Liver (tissue), 9 donors: ENCODE results near the gene KLF3. TPM values are rescaled to one million over a fixed set of nuclear protein-coding genes. Genes with fewer than 3 reads are reported as not detected.

Source experiments
- DNase-seq: peaks from one replicate; pipeline ENCODE4 v3.0.0-alpha.2; 2017; ENCODE audit warnings: low spot score
- H3K27ac ChIP-seq, 2 donors: one replicate each; pipeline ENCODE4 v1.7.0; 2013; ENCODE audit warnings: inconsistent platforms in 2 of 2, low read length in 2 of 2, control low read depth in 1 of 2, low read depth in 1 of 2, mild to moderate bottlenecking in 1 of 2
- H3K27me3 ChIP-seq, 4 donors: one replicate each; pipeline versions ENCODE4 v1.6.1 to v1.7.0; 2013; ENCODE audit warnings: low read length in 3 of 4, inconsistent platforms in 1 of 4, mild to moderate bottlenecking in 1 of 4, moderate library complexity in 1 of 4; ENCODE audit not compliant: control insufficient read depth in 4 of 4, insufficient read depth in 4 of 4
- H3K36me3 ChIP-seq, 4 donors: one replicate each; pipeline versions ENCODE4 v1.6.1 to v1.7.0; 2013; ENCODE audit warnings: low read length in 3 of 4, mild to moderate bottlenecking in 3 of 4, low read depth in 1 of 4, moderate library complexity in 1 of 4; ENCODE audit not compliant: control insufficient read depth in 4 of 4, insufficient read depth in 3 of 4
- H3K4me1 ChIP-seq, 4 donors: one replicate each; pipeline versions ENCODE4 v1.6.1 to v1.7.0; 2013; ENCODE audit warnings: low read length in 3 of 4, mild to moderate bottlenecking in 3 of 4, moderate library complexity in 1 of 4; ENCODE audit not compliant: control insufficient read depth in 4 of 4, insufficient read depth in 4 of 4
- H3K4me3 ChIP-seq, 3 donors: one replicate each; pipeline versions ENCODE4 v1.6.1 to v1.7.0; 2013; ENCODE audit warnings: low read length in 3 of 3, control low read depth in 1 of 3, low read depth in 1 of 3, mild to moderate bottlenecking in 1 of 3
- H3K9ac ChIP-seq, 2 donors: one replicate each; pipeline ENCODE4 v1.7.0; 2013; ENCODE audit warnings: low read length in 2 of 2, mild to moderate bottlenecking in 2 of 2, moderate library complexity in 2 of 2, control low read depth in 1 of 2, low read depth in 1 of 2
- H3K9me3 ChIP-seq, 4 donors: one replicate each; pipeline versions ENCODE4 v1.6.1 to v1.7.0; 2013; ENCODE audit warnings: low read length in 3 of 4; ENCODE audit not compliant: control insufficient read depth in 4 of 4
- EGR1 ChIP-seq, 2 donors: IDR thresholded peaks; 2 replicates each; pipeline ENCODE4 v1.6.1; 2016 to 2018; ENCODE audit warnings: antibody characterized with exemption in 2 of 2, low read depth in 2 of 2
- FOXA1 ChIP-seq: IDR thresholded peaks from 2 replicates; pipeline ENCODE4 v1.6.1; 2016; ENCODE audit warnings: antibody characterized with exemption
- FOXA2 ChIP-seq: IDR thresholded peaks from 2 replicates; pipeline ENCODE4 v1.6.1; 2016; ENCODE audit warnings: antibody characterized with exemption
- GABPA ChIP-seq, 2 donors: IDR thresholded peaks in 1 of 2; conservative IDR thresholded peaks in 1 of 2; 2 replicates each; pipeline ENCODE4 v1.6.1; 2016; ENCODE audit warnings: antibody characterized with exemption in 2 of 2, mild to moderate bottlenecking in 1 of 2, moderate library complexity in 1 of 2
- HNF4A ChIP-seq, 2 donors: conservative IDR thresholded peaks; 2 replicates each; pipeline ENCODE4 v1.6.1; 2016; ENCODE audit warnings: antibody characterized with exemption in 2 of 2, mild to moderate bottlenecking in 2 of 2
- HNF4G ChIP-seq: IDR thresholded peaks from 2 replicates; pipeline ENCODE4 v1.6.1; 2016; ENCODE audit warnings: antibody characterized with exemption
- JUND ChIP-seq, 2 donors: IDR thresholded peaks; 2 replicates each; pipeline ENCODE4 v1.6.1; 2016; ENCODE audit warnings: antibody characterized with exemption in 2 of 2
- MAX ChIP-seq: IDR thresholded peaks from 2 replicates; pipeline ENCODE4 v1.6.1; 2016; ENCODE audit warnings: antibody characterized with exemption
- NR2F2 ChIP-seq: IDR thresholded peaks from 2 replicates; pipeline ENCODE4 v1.6.1; 2016; ENCODE audit warnings: antibody characterized with exemption
- RAD21 ChIP-seq, 2 donors: IDR thresholded peaks; 2 replicates each; pipeline ENCODE4 v1.6.1; 2016; ENCODE audit warnings: antibody characterized with exemption in 2 of 2, mild to moderate bottlenecking in 2 of 2
- RXRA ChIP-seq, 2 donors: IDR thresholded peaks; 2 replicates each; pipeline ENCODE4 v1.6.1; 2017 to 2018; ENCODE audit warnings: antibody characterized with exemption in 2 of 2, mild to moderate bottlenecking in 1 of 2
- SP1 ChIP-seq: IDR thresholded peaks from 2 replicates; pipeline ENCODE4 v1.6.1; 2018; ENCODE audit warnings: antibody characterized with exemption, mild to moderate bottlenecking
- TAF1 ChIP-seq: conservative IDR thresholded peaks from 2 replicates; pipeline ENCODE4 v1.6.1; 2016; ENCODE audit warnings: antibody characterized with exemption, mild to moderate bottlenecking
- YY1 ChIP-seq: IDR thresholded peaks from 2 replicates; pipeline ENCODE4 v1.6.1; 2016; ENCODE audit warnings: antibody characterized with exemption, mild to moderate bottlenecking
- ZBTB33 ChIP-seq: IDR thresholded peaks from 2 replicates; pipeline ENCODE4 v1.6.1; 2016; ENCODE audit warnings: antibody characterized with exemption
- WGBS: extraction: QIAGEN DNeasy Blood & Tissue Kit; methylation state at CpG from one replicate; pipeline ENCODE4 v1.1.7; 2013; 5-methylcytosine and 5-hydroxymethylcytosine counted together
- polyA plus RNA-seq, 2 donors: library from polyadenylated mRNA; stranded (reverse) in 1 of 2; unstranded in 1 of 2; fragments of 200-250 nt in 1 of 2; fragments of >200 nt in 1 of 2; fragmentation: Nextera tagmentation in 1 of 2; extraction: Ambion mirVana in 1 of 2; gene quantifications; one replicate each; pipeline versions ENCODE4 v1.2.1 to v1.2.3, GENCODE V29; 2013 to 2015
- total RNA-seq, 2 donors: library from RNA; depleted of rRNA; stranded (reverse); fragments of >200 nt; gene quantifications; one replicate each; pipeline ENCODE4 v1.2.3, GENCODE V29; 2014
- TF ChIP-seq, protein P1 (sequence below): IDR thresholded peaks from 2 replicates; pipeline ENCODE4 v1.6.1; 2016; ENCODE audit warnings: antibody characterized with exemption
- TF ChIP-seq, protein P2 (sequence below): IDR thresholded peaks from 2 replicates; pipeline ENCODE4 v1.6.1; 2016; ENCODE audit warnings: antibody characterized with exemption, mild to moderate bottlenecking
- TF ChIP-seq, protein P3 (sequence below): fragments of 150-350 bp; IDR thresholded peaks from 2 replicates; pipeline ENCODE4 v1.5.1; 2017; ENCODE audit warnings: improper control_type of control experiment, low read depth, low read length; ENCODE audit not compliant: missing input control
- donor health status: healthy.
- donor health status: healthy.
- donor health status: healthy.
- donor health status: healthy.
- donor health status: healthy.

Gene KLF3
- total and polyA plus RNA-seq, 4 donors = 11.1 to 77.5 (median 21.0) TPM

- no peak overlapping the region for H3K27ac ChIP-seq
- no peak for TF ChIP-seq FOXA2
- TF ChIP-seq HNF4G = no peak
- no peak for TF ChIP-seq GABPA (IDR thresholded peaks at IDR 0.05 in 1 of 2, conservative IDR thresholded peaks at IDR 0.05 in 1 of 2)
- TF ChIP-seq RAD21 (IDR thresholded peaks at IDR 0.05) = no peak
- TF ChIP-seq, protein P1, sequence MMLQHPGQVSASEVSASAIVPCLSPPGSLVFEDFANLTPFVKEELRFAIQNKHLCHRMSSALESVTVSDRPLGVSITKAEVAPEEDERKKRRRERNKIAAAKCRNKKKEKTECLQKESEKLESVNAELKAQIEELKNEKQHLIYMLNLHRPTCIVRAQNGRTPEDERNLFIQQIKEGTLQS = no peak
- TF ChIP-seq NR2F2 = no peak
- TF ChIP-seq TAF1 = no peak
- no peak for TF ChIP-seq JUND (IDR thresholded peaks at IDR 0.05)
- TF ChIP-seq FOXA1 = no peak
- TF ChIP-seq YY1 = no peak
- no peaks in the 10 kb centered on the region for H3K9me3 ChIP-seq
- H3K4me1 ChIP-seq = peaks cover 0 to 2% (median 0%) of the 10 kb centered on the region in 4 donors
- H3K36me3 ChIP-seq = no peaks in the 10 kb centered on the region
- 100% methylated on average over 1 of the region's 1 CpG for WGBS
- H3K9ac ChIP-seq = no peak overlapping the region
- no peak for DNase-seq
- H3K27me3 ChIP-seq = no peaks in the 10 kb centered on the region
- H3K4me3 ChIP-seq = no peak overlapping the region
Observed at GRCh38 chr4:38641811-38642210, 22.2 kb upstream of the KLF3 start.

GRCh38 chr4:38644201-38644600, 19.8 kb upstream of the KLF3 start:
- Histone ChIP-seq H3K27me3 (no peaks in the 10 kb centered on the region), H3K36me3 (no peaks in the 10 kb centered on the region), H3K4me1 (peaks cover 0 to under 1% (median 0%) of the 10 kb centered on the region in 4 donors), H3K27ac (no peak overlapping the region), H3K4me3 (no peak overlapping the region), H3K9me3 (no peaks in the 10 kb centered on the region), H3K9ac (no peak overlapping the region)
- WGBS = 83% methylated on average over 3 of the region's 3 CpGs
- no peak for DNase-seq
- TF ChIP-seq FOXA2 = no peak
- no peak for TF ChIP-seq NR2F2
- TF ChIP-seq, protein P1 = no peak
- TF ChIP-seq FOXA1 = no peak
- no peak for TF ChIP-seq HNF4A (conservative IDR thresholded peaks at IDR 0.05)
- TF ChIP-seq JUND (IDR thresholded peaks at IDR 0.05) = no peak
- TF ChIP-seq HNF4G = no peak
- TF ChIP-seq EGR1 (IDR thresholded peaks at IDR 0.05; ENCODE audit: low read depth in 2 of 2) = no peak

DNA sequence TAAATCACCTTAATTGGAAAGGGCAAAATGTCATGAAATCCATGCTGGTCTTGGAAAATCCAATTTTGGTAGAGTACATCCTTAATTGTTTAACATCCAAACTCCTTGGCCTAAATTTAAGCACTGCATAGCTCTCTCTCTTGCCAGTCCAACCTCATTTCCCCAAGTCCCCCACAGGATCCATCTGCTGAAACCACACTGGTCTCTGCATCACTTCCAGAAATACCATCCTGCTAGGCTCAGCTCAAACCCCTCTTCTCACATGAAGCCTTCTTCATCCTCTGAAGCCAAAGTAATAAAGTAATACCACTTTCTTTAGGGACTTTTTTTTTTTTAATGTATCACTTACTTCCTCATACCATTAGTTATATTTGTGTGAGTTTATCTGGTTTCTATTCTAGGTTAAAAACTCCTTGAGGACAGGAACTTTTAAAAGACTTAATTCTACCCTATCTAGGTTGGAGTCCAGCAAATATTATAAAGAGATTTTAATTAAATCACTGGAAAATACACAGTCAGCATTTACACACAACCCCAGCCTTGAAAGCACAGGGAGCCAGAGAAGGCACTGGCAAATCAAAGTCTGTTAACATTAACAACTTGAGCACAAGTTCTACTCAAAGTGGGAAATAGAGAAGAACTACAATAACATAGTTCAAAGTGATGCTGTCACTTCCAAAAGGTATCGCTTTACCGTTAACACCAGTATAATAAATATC, 16.7 kb upstream of the KLF3 start:
- Histone ChIP-seq H3K9me3 (no peaks in the 10 kb centered on the region), H3K4me1 (no peaks in the 10 kb centered on the region), H3K9ac (no peak overlapping the region), H3K27me3 (no peaks in the 10 kb centered on the region), H3K36me3 (no peaks in the 10 kb centered on the region), H3K4me3 (no peak overlapping the region), H3K27ac (no peak overlapping the region)
- WGBS = 95% methylated on average over 2 of the region's 2 CpGs
- no peak for DNase-seq
- TF ChIP-seq EGR1 (IDR thresholded peaks at IDR 0.05; ENCODE audit: low read depth in 2 of 2) (no peak), RXRA (IDR thresholded peaks at IDR 0.05) (no peak), RAD21 (IDR thresholded peaks at IDR 0.05) (no peak), NR2F2 (no peak), GABPA (IDR thresholded peaks at IDR 0.05 in 1 of 2, conservative IDR thresholded peaks at IDR 0.05 in 1 of 2) (no peak), FOXA1 (no peak), SP1 (no peak), HNF4A (conservative IDR thresholded peaks at IDR 0.05) (no peak), YY1 (no peak), MAX (no peak), HNF4G (no peak), JUND (IDR thresholded peaks at IDR 0.05) (no peak), ZBTB33 (no peak), FOXA2 (no peak)
- TF ChIP-seq, protein P1 = no peak
- TF ChIP-seq, protein P2, sequence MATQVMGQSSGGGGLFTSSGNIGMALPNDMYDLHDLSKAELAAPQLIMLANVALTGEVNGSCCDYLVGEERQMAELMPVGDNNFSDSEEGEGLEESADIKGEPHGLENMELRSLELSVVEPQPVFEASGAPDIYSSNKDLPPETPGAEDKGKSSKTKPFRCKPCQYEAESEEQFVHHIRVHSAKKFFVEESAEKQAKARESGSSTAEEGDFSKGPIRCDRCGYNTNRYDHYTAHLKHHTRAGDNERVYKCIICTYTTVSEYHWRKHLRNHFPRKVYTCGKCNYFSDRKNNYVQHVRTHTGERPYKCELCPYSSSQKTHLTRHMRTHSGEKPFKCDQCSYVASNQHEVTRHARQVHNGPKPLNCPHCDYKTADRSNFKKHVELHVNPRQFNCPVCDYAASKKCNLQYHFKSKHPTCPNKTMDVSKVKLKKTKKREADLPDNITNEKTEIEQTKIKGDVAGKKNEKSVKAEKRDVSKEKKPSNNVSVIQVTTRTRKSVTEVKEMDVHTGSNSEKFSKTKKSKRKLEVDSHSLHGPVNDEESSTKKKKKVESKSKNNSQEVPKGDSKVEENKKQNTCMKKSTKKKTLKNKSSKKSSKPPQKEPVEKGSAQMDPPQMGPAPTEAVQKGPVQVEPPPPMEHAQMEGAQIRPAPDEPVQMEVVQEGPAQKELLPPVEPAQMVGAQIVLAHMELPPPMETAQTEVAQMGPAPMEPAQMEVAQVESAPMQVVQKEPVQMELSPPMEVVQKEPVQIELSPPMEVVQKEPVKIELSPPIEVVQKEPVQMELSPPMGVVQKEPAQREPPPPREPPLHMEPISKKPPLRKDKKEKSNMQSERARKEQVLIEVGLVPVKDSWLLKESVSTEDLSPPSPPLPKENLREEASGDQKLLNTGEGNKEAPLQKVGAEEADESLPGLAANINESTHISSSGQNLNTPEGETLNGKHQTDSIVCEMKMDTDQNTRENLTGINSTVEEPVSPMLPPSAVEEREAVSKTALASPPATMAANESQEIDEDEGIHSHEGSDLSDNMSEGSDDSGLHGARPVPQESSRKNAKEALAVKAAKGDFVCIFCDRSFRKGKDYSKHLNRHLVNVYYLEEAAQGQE = no peak
- TF ChIP-seq, protein P3, sequence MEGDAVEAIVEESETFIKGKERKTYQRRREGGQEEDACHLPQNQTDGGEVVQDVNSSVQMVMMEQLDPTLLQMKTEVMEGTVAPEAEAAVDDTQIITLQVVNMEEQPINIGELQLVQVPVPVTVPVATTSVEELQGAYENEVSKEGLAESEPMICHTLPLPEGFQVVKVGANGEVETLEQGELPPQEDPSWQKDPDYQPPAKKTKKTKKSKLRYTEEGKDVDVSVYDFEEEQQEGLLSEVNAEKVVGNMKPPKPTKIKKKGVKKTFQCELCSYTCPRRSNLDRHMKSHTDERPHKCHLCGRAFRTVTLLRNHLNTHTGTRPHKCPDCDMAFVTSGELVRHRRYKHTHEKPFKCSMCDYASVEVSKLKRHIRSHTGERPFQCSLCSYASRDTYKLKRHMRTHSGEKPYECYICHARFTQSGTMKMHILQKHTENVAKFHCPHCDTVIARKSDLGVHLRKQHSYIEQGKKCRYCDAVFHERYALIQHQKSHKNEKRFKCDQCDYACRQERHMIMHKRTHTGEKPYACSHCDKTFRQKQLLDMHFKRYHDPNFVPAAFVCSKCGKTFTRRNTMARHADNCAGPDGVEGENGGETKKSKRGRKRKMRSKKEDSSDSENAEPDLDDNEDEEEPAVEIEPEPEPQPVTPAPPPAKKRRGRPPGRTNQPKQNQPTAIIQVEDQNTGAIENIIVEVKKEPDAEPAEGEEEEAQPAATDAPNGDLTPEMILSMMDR = no peak
